Measurements from ENCODE around the gene MTA2. TPM values are rescaled to one million over a fixed set of nuclear protein-coding genes. Genes with fewer than 3 reads are reported as not detected.

MTA2 gene
- total and polyA plus RNA-seq, 2 of the 8 experiments (the other 6 are each of a cell fraction or from before 2014, with no cell fraction given), result 25.7 to 114 TPM

GRCh38 chr11:62644220-62644619 lies 42.6 kb upstream of the MTA2 start:
- H4K91ac ChIP-seq (replicated peaks; ENCODE audit: insufficient read length, low read length), result no peak overlapping the region
- H2AK5ac ChIP-seq (ENCODE audit: low read depth, low read length), result no peak overlapping the region
- no peaks in the 10 kb centered on the region for H3K27me3 ChIP-seq (replicated peaks in 1 of 4; ENCODE audit: control insufficient read depth in 3 of 4, extremely low read depth in 1 of 4, insufficient read depth in 3 of 4, low read length in 3 of 4)
- H2BK15ac ChIP-seq (ENCODE audit: low read length), result no peak overlapping the region
- no peak overlapping the region for H3K27ac ChIP-seq (ENCODE audit: low read depth, low read length)
- H3K79me2 ChIP-seq (ENCODE audit: control insufficient read depth in 1 of 2, insufficient read depth in 2 of 2, low read length in 2 of 2), result peaks cover 7 to 45% of the 10 kb centered on the region in 2 experiments
- peaks cover 3 to 15% of the 10 kb centered on the region in 2 experiments for H4K20me1 ChIP-seq (replicated peaks in 1 of 2; ENCODE audit: control insufficient read depth in 1 of 2, insufficient read depth in 2 of 2, low read length in 2 of 2)
- H2AFZ ChIP-seq (ENCODE audit: low read length), result no peak overlapping the region
- DNase-seq (ENCODE audit: low read depth in 1 of 2, low spot score in 2 of 2), result no peak
- H3K23me2 ChIP-seq (ENCODE audit: low read depth, low read length), result peaks cover 5% of the 10 kb centered on the region; the same call in 1 of the 2 replicates
- TF ChIP-seq SRF (IDR thresholded peaks at IDR 0.05; ENCODE audit: low read depth, low read length) (no peak), CEBPB (IDR thresholded peaks at IDR 0.05; ENCODE audit: low read depth, low read length) (no peak), RNF2 (IDR thresholded peaks at IDR 0.05; ENCODE audit: borderline replicate concordance, low read depth, low read length, missing control alignments, poor library complexity, severe bottlenecking) (no peak), PHF8 (conservative IDR thresholded peaks at IDR 0.05; ENCODE audit: low read depth, low read length) (no peak), CBX5 (IDR thresholded peaks at IDR 0.05; ENCODE audit: low read depth, low read length) (no peak), JUN (IDR thresholded peaks at IDR 0.05; ENCODE audit: low read depth, low read length) (no peak), CTCF (IDR thresholded peaks at IDR 0.05; ENCODE audit: control extremely low read depth in 1 of 3, insufficient read depth in 1 of 3, low read depth in 1 of 3, low read length in 3 of 3) (no peak), TAF7 (optimal IDR thresholded peaks at IDR 0.05; ENCODE audit: borderline replicate concordance, low read depth, low read length) (no peak), RAD21 (IDR thresholded peaks at IDR 0.05 in 1 of 2, conservative IDR thresholded peaks at IDR 0.05 in 1 of 2; ENCODE audit: low read depth in 2 of 2, low read length in 2 of 2) (no peak)
- no peak overlapping the region for H2BK120ac ChIP-seq (replicated peaks; ENCODE audit: low read depth, low read length)
- H3K23ac ChIP-seq (ENCODE audit: insufficient read length), result no peak overlapping the region
- no peak overlapping the region for H3K14ac ChIP-seq (ENCODE audit: insufficient read length)
- H3K4me1 ChIP-seq (replicated peaks in 1 of 4; ENCODE audit: control insufficient read depth in 3 of 4, insufficient read depth in 4 of 4, low read length in 3 of 4), result no peaks in the 10 kb centered on the region; a peak in 2 of 7 replicates
- no peak overlapping the region for H2BK5ac ChIP-seq (ENCODE audit: low read depth, low read length)
- H2BK20ac ChIP-seq (ENCODE audit: low read length), result no peak overlapping the region
- 90% methylated on average over 8 of the region's 8 CpGs; no CpG with 5 or more reads in 1 of the 2 experiments for WGBS, 2 experiments (ENCODE audit: extremely low coverage in 1 of 2, insufficient coverage in 1 of 2, insufficient read length in 1 of 2, insufficient replicate concordance in 2 of 2, low coverage in 1 of 2, low lambda C conversion rate in 2 of 2, missing lambda C conversion rate in 1 of 2)
- no peak overlapping the region for H2BK12ac ChIP-seq (ENCODE audit: low read depth, low read length)
- H4K8ac ChIP-seq (ENCODE audit: extremely low read depth, insufficient read depth, low read length), result no peak overlapping the region
- no peak overlapping the region; a peak in 1 of 4 replicates for H3K4me2 ChIP-seq (ENCODE audit: insufficient read depth in 1 of 2, low read depth in 2 of 2, low read length in 2 of 2)
- H3K56ac ChIP-seq (replicated peaks; ENCODE audit: insufficient read length, low read depth, low read length), result no peak overlapping the region
- no peak for FAIRE-seq
- H3K36me3 ChIP-seq (ENCODE audit: control insufficient read depth in 2 of 4, insufficient read depth in 4 of 4, low read length in 3 of 4), result peaks cover 3 to 29% (median 8%) of the 10 kb centered on the region in 4 experiments; a peak in 7 of 8 replicates
- peaks cover 10% of the 10 kb centered on the region for H3K79me1 ChIP-seq (ENCODE audit: low read depth, low read length)
- ChIA-PET CTCF (ENCODE audit: partially characterized antibody) (interaction anchor here (1.5 kb wide), 1 partner anchor 21 kb away, joined by 8 read pairs; no protein-coding TSS in a partner anchor), POLR2A (ENCODE audit: partially characterized antibody) (interaction anchor here (0.8 to 50.4 kb wide), 10 partner anchors 8 to 70 kb away, joined by 3 to 2041 read pairs (median 4); partner anchors contain the start of genes BSCL2, C11orf98, CSKMT and EEF1G)
- no peak overlapping the region for H3K4me3 ChIP-seq (ENCODE audit: extremely low read depth in 1 of 4, insufficient read depth in 2 of 4, low read depth in 3 of 4, low read length in 4 of 4)
- no peak overlapping the region for H3K9ac ChIP-seq (replicated peaks in 1 of 4; ENCODE audit: extremely low read depth in 1 of 4, low read depth in 3 of 4, low read length in 3 of 4)
- no peak overlapping the region for H3K4ac ChIP-seq (replicated peaks; ENCODE audit: insufficient read length, low read depth, low read length)
- H4K5ac ChIP-seq (ENCODE audit: insufficient read length, low read depth, low read length), result no peak overlapping the region
- no peak overlapping the region for H3K18ac ChIP-seq (ENCODE audit: extremely low read depth, low read length)
- H3K9me3 ChIP-seq (ENCODE audit: insufficient read depth in 2 of 2, low read depth in 1 of 2, low read length in 1 of 2), result no peaks in the 10 kb centered on the region

Data from H1 (cell line).